GM12872 (cell line): ENCODE data around the gene CAPN1.

Experiments
- CTCF ChIP-seq: IDR thresholded peaks from 3 replicates; pipeline ENCODE4 v1.5.1; 2011; ENCODE audit warnings: low read depth, mild to moderate bottlenecking, low read length, moderate library complexity; ENCODE audit not compliant: insufficient read depth

Gene CAPN1

DNA sequence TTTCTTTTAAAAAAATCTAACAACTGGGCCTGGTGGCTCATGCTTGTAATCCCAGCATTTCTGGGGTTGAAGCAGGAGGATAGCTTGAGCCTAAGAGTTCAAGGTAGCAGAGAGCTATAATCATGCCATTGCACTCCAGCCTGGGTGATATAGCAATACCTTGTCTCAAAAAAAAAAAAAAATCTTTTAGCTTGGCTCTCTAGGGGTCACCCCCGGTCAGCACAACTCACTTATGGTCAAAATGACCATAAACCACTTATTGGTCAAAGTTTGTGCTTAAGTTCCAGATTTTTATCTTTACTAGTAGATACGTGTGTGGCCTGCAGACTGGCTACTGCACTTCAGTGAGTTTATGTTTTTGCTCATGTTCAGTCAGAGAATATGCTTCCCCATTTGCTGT, 18.0 kb upstream of the CAPN1 start:
- no peak for TF ChIP-seq CTCF

DNA sequence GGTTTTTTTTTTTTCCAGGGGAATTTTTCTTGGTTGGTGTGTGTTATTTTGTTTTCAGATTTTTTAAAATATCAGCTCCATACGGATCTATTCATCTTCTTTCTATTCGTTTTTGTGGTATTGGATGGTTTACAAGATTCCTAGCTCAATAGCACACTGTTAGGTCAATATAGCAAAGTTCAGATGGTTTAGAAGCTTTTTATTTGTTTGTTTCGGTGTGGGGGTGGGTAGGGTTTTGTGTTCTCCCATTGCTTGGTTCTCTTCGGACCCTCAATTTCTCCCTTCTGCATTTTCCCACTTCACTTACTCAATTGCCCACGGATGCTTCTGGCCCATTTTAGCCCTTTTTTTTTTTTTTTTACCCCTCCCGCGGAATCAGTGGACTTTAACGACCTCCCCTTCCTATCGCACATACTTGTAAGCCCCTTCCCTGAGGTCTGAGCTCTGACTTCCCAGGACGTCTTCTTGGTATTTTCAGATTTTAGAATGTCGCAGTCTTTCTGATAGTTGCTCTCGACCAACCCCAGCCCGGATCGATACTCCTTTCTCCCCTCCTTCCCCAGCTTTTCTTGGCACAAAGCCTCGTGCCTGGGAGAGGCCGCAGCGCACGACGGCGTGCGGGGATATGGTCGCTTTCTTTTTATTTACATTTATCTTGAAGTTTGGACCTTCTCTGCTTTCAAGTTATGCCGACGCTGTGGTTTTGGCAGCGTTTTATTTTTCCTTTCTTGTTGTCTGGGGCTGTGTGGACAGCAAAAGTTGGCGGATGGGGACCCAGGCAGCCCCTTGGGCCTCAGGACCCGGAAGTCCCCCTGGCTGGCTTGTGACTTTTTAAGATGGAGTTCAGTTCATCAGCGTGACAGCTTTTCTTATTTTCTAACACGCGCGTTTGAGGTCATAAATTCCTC, 16.1 kb upstream of the CAPN1 start:
- TF ChIP-seq CTCF, result no peak

- no peak for TF ChIP-seq CTCF
Observed at GRCh38 chr11:65166893-65167292, 14.8 kb upstream of the CAPN1 start.

DNA sequence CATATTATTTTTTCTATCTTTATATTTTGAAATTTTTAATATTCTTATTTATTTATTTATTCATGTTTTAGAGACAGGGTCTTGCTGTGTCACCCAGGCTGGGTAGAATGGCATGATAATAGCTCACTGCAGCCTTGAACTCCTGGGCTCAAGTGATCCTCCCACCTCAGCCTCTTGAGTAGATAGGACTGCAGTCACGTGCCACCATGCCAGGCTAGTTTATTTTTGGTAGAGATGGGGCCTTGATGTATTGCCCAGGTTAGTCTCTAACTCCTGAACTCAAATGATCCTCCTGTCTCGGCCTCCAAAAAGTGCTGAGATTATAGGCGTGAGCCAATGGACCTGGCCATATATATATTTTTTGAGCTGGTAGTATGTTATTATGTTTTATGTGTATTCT, 14.1 kb upstream of the CAPN1 start:
- TF ChIP-seq CTCF, result no peak

DNA sequence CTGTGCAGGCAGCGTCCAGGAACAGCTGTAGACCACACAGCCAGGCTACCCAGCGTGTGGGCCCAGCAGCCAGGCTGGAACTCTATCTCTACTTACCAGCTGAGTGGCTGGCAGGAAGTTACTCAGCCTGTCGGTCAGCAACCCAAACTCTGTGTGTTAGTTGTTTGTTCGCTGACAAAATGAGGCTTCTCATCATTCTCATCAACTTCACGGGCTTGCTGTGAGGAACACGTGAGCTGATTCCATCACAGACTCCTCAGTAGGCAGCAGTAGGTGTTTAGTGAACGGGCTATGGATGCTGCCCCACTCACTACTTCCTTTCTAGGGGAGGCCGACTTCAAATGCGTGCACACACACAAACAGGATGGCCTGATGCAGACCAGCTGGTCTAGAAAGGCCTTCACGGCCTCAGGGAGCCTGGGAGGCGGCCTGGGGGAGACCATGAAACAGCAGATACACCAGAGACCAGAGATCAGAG, 12.5 kb upstream of the CAPN1 start:
- no peak for TF ChIP-seq CTCF

- no peak for TF ChIP-seq CTCF
Observed at GRCh38 chr11:65170058-65170534, 11.6 kb upstream of the CAPN1 start, which contains the start of gene SPDYC. Gene SPDYC (plus strand): TSS chr11:65170233. CDS start chr11:65171358, 1,125 bp downstream.

DNA sequence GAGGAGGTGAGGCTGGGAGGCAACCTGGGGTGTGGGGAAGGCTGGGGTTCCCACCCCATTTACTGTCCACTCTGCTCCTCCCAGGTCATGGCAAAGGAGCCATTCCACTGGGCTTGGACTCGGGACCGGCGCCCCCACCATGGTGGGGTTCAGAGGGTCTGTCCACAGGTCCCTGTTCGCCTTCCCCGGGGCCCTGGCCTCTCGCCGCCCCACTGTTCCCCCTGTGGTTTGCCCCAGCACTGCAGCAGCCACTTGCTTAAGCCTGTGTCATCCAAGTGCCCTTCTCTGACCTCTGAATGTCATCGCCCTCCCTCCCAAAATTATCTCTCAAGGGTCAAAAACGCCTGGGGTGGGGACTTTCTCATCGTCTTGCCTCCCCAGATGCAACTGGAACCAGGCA, 9.1 kb upstream of the CAPN1 start:
- no peak for TF ChIP-seq CTCF
